Measurements from ENCODE around the gene IFI27L1. TPM values are rescaled to one million over a fixed set of nuclear protein-coding genes. Genes with fewer than 3 reads are reported as not detected.

IFI27L1 gene
- total and polyA plus RNA-seq, 4 donors: 13.7 to 21.8 (median 18.8) TPM

GRCh38 chr14:94138251-94138650 lies 57.1 kb downstream of the IFI27L1 start:
- intact Hi-C loops (cut with DNase I): loop anchor here in 1 of 2 donors (5.0 kb wide), 2 partner anchors 39 to 201 kb away; no protein-coding TSS in a partner anchor
- WGBS, 2 donors: 90 to 93% methylated on average over 9 of the region's 9 CpGs
- Histone ChIP-seq H3K27ac (ENCODE audit: low read depth in 1 of 2, low read length in 2 of 2) (no peak overlapping the region), H3K4me1 (ENCODE audit: control insufficient read depth in 1 of 2, insufficient read depth in 2 of 2, low read length in 2 of 2) (no peaks in the 10 kb centered on the region), H3K9me3 (ENCODE audit: control insufficient read depth, low read length) (peaks cover 4% of the 10 kb centered on the region), H3K4me3 (ENCODE audit: low read length in 2 of 2) (no peak overlapping the region), H3K27me3 (ENCODE audit: control insufficient read depth in 1 of 2, insufficient read depth in 2 of 2, low read length in 1 of 2) (no peaks in the 10 kb centered on the region), H3K36me3 (ENCODE audit: control insufficient read depth in 1 of 2, insufficient read depth in 2 of 2, low read length in 1 of 2) (no peaks in the 10 kb centered on the region)
- DNase-seq (no peak), ATAC-seq (ENCODE audit: low FRiP score) (no peak)

GRCh38 chr14:94139006-94139405 lies 57.9 kb downstream of the IFI27L1 start:
- no peak for DNase-seq
- Histone ChIP-seq H3K9me3 (ENCODE audit: control insufficient read depth, low read length) (peaks cover 4% of the 10 kb centered on the region), H3K27ac (ENCODE audit: low read depth in 1 of 2, low read length in 2 of 2) (no peak overlapping the region), H3K4me1 (ENCODE audit: control insufficient read depth in 1 of 2, insufficient read depth in 2 of 2, low read length in 2 of 2) (no peaks in the 10 kb centered on the region), H3K4me3 (ENCODE audit: low read length in 2 of 2) (no peak overlapping the region), H3K27me3 (ENCODE audit: control insufficient read depth in 1 of 2, insufficient read depth in 2 of 2, low read length in 1 of 2) (no peaks in the 10 kb centered on the region), H3K36me3 (ENCODE audit: control insufficient read depth in 1 of 2, insufficient read depth in 2 of 2, low read length in 1 of 2) (no peaks in the 10 kb centered on the region)
- intact Hi-C loops (cut with DNase I): loop anchor here in 1 of 2 donors (5.0 kb wide), 2 partner anchors 38 to 202 kb away; no protein-coding TSS in a partner anchor
- ATAC-seq (ENCODE audit: low FRiP score): no peak
- 68 to 81% methylated on average over 5 of the region's 5 CpGs for WGBS, 2 donors

GRCh38 chr14:94139421-94139820 lies 58.3 kb downstream of the IFI27L1 start:
- 87 to 95% methylated on average over 5 of the region's 5 CpGs for whole genome bisulfite sequencing, 2 donors

GRCh38 chr14:94142247-94142646 lies 61.1 kb downstream of the IFI27L1 start:
- Histone ChIP-seq H3K27ac (ENCODE audit: low read depth in 1 of 2, low read length in 2 of 2) (no peak overlapping the region), H3K27me3 (ENCODE audit: control insufficient read depth in 1 of 2, insufficient read depth in 2 of 2, low read length in 1 of 2) (no peaks in the 10 kb centered on the region), H3K4me1 (ENCODE audit: control insufficient read depth in 1 of 2, insufficient read depth in 2 of 2, low read length in 2 of 2) (no peaks in the 10 kb centered on the region), H3K36me3 (ENCODE audit: control insufficient read depth in 1 of 2, insufficient read depth in 2 of 2, low read length in 1 of 2) (no peaks in the 10 kb centered on the region), H3K4me3 (ENCODE audit: low read length in 2 of 2) (no peak overlapping the region), H3K9me3 (ENCODE audit: control insufficient read depth, low read length) (no peaks in the 10 kb centered on the region)
- DNase-seq: no peak
- WGBS, 2 donors: 58 to 66% methylated on average over 3 of the region's 3 CpGs
- intact Hi-C loops (cut with DNase I): no loop called here
- no peak for ATAC-seq (ENCODE audit: low FRiP score)

More at GRCh38 chr14:94139421-94139820, 58.3 kb downstream of the IFI27L1 start:
- DNase-seq (no peak), ATAC-seq (ENCODE audit: low FRiP score) (no peak)
- no peaks in the 10 kb centered on the region for H3K36me3 ChIP-seq (ENCODE audit: control insufficient read depth in 1 of 2, insufficient read depth in 2 of 2, low read length in 1 of 2)
- H3K27ac ChIP-seq (ENCODE audit: low read depth in 1 of 2, low read length in 2 of 2): no peak overlapping the region
- no peak overlapping the region for H3K4me3 ChIP-seq (ENCODE audit: low read length in 2 of 2)
- peaks cover 4% of the 10 kb centered on the region for H3K9me3 ChIP-seq (ENCODE audit: control insufficient read depth, low read length)
- H3K27me3 ChIP-seq (ENCODE audit: control insufficient read depth in 1 of 2, insufficient read depth in 2 of 2, low read length in 1 of 2): no peaks in the 10 kb centered on the region
- intact Hi-C loops (cut with DNase I): loop anchor here in 1 of 2 donors (5.0 kb wide), 2 partner anchors 38 to 202 kb away; no protein-coding TSS in a partner anchor
- no peaks in the 10 kb centered on the region for H3K4me1 ChIP-seq (ENCODE audit: control insufficient read depth in 1 of 2, insufficient read depth in 2 of 2, low read length in 2 of 2)

GRCh38 chr14:94142836-94143235 lies 61.7 kb downstream of the IFI27L1 start:
- DNase-seq (no peak), ATAC-seq (ENCODE audit: low FRiP score) (no peak)
- Histone ChIP-seq H3K27ac (ENCODE audit: low read depth in 1 of 2, low read length in 2 of 2) (no peak overlapping the region), H3K9me3 (ENCODE audit: control insufficient read depth, low read length) (no peaks in the 10 kb centered on the region), H3K4me3 (ENCODE audit: low read length in 2 of 2) (no peak overlapping the region), H3K4me1 (ENCODE audit: control insufficient read depth in 1 of 2, insufficient read depth in 2 of 2, low read length in 2 of 2) (no peaks in the 10 kb centered on the region), H3K27me3 (ENCODE audit: control insufficient read depth in 1 of 2, insufficient read depth in 2 of 2, low read length in 1 of 2) (no peaks in the 10 kb centered on the region), H3K36me3 (ENCODE audit: control insufficient read depth in 1 of 2, insufficient read depth in 2 of 2, low read length in 1 of 2) (no peaks in the 10 kb centered on the region)
- intact Hi-C loops (cut with DNase I): no loop called here
- WGBS, 2 donors: 88 to 96% methylated on average over 1 of the region's 1 CpG

GRCh38 chr14:94143239-94143638 lies 62.1 kb downstream of the IFI27L1 start:
- no peak for DNase-seq
- no peaks in the 10 kb centered on the region for H3K4me1 ChIP-seq (ENCODE audit: control insufficient read depth in 1 of 2, insufficient read depth in 2 of 2, low read length in 2 of 2)
- H3K27ac ChIP-seq (ENCODE audit: low read depth in 1 of 2, low read length in 2 of 2): no peak overlapping the region
- no peaks in the 10 kb centered on the region for H3K9me3 ChIP-seq (ENCODE audit: control insufficient read depth, low read length)
- intact Hi-C loops (cut with DNase I): no loop called here
- 78 to 79% methylated on average over 3 of the region's 3 CpGs for WGBS, 2 donors
- no peaks in the 10 kb centered on the region for H3K27me3 ChIP-seq (ENCODE audit: control insufficient read depth in 1 of 2, insufficient read depth in 2 of 2, low read length in 1 of 2)
- no peak overlapping the region for H3K4me3 ChIP-seq (ENCODE audit: low read length in 2 of 2)
- no peak for ATAC-seq (ENCODE audit: low FRiP score)
- no peaks in the 10 kb centered on the region for H3K36me3 ChIP-seq (ENCODE audit: control insufficient read depth in 1 of 2, insufficient read depth in 2 of 2, low read length in 1 of 2)

- Histone ChIP-seq H3K4me3 (ENCODE audit: low read length in 2 of 2) (no peak overlapping the region), H3K36me3 (ENCODE audit: control insufficient read depth in 1 of 2, insufficient read depth in 2 of 2, low read length in 1 of 2) (no peaks in the 10 kb centered on the region), H3K27ac (ENCODE audit: low read depth in 1 of 2, low read length in 2 of 2) (no peak overlapping the region), H3K9me3 (ENCODE audit: control insufficient read depth, low read length) (no peaks in the 10 kb centered on the region), H3K4me1 (ENCODE audit: control insufficient read depth in 1 of 2, insufficient read depth in 2 of 2, low read length in 2 of 2) (no peaks in the 10 kb centered on the region), H3K27me3 (ENCODE audit: control insufficient read depth in 1 of 2, insufficient read depth in 2 of 2, low read length in 1 of 2) (no peaks in the 10 kb centered on the region)
- no peak for DNase-seq
- WGBS, 2 donors: 90 to 92% methylated on average over 4 of the region's 4 CpGs
- ATAC-seq (ENCODE audit: low FRiP score): no peak
- intact Hi-C loops (cut with DNase I): no loop called here
Observed at GRCh38 chr14:94143711-94144110, 62.6 kb downstream of the IFI27L1 start.

GRCh38 chr14:94144765-94145164 lies 63.7 kb downstream of the IFI27L1 start:
- H3K27me3 ChIP-seq (ENCODE audit: control insufficient read depth in 1 of 2, insufficient read depth in 2 of 2, low read length in 1 of 2): no peaks in the 10 kb centered on the region
- H3K27ac ChIP-seq (ENCODE audit: low read depth in 1 of 2, low read length in 2 of 2): no peak overlapping the region
- intact Hi-C loops (cut with DNase I): no loop called here
- no peaks in the 10 kb centered on the region for H3K4me1 ChIP-seq (ENCODE audit: control insufficient read depth in 1 of 2, insufficient read depth in 2 of 2, low read length in 2 of 2)
- 67 to 75% methylated on average over 1 of the region's 1 CpG for WGBS, 2 donors
- no peaks in the 10 kb centered on the region for H3K36me3 ChIP-seq (ENCODE audit: control insufficient read depth in 1 of 2, insufficient read depth in 2 of 2, low read length in 1 of 2)
- H3K9me3 ChIP-seq (ENCODE audit: control insufficient read depth, low read length): no peaks in the 10 kb centered on the region
- no peak for ATAC-seq (ENCODE audit: low FRiP score)
- DNase-seq: peak in 1 of 2 donors; percentile 56
- H3K4me3 ChIP-seq (ENCODE audit: low read length in 2 of 2): no peak overlapping the region

GRCh38 chr14:94145902-94146527 lies 64.9 kb downstream of the IFI27L1 start:
- intact Hi-C loops (cut with DNase I): no loop called here
- no peaks in the 10 kb centered on the region for H3K4me1 ChIP-seq (ENCODE audit: control insufficient read depth in 1 of 2, insufficient read depth in 2 of 2, low read length in 2 of 2)
- ATAC-seq (ENCODE audit: low FRiP score) (no peak), DNase-seq (no peak)
- no peak overlapping the region for H3K4me3 ChIP-seq (ENCODE audit: low read length in 2 of 2)
- H3K36me3 ChIP-seq (ENCODE audit: control insufficient read depth in 1 of 2, insufficient read depth in 2 of 2, low read length in 1 of 2): no peaks in the 10 kb centered on the region
- no peak overlapping the region for H3K27ac ChIP-seq (ENCODE audit: low read depth in 1 of 2, low read length in 2 of 2)
- WGBS, 2 donors: 68 to 85% methylated on average over 6 of the region's 6 CpGs
- no peaks in the 10 kb centered on the region for H3K27me3 ChIP-seq (ENCODE audit: control insufficient read depth in 1 of 2, insufficient read depth in 2 of 2, low read length in 1 of 2)
- H3K9me3 ChIP-seq (ENCODE audit: control insufficient read depth, low read length): no peaks in the 10 kb centered on the region
